HUDEP-2 (cell line): ENCODE results near the gene DISC1.
A peak's percentile ranks its signal among the peaks of the same experiment; 100 is the strongest.
"Not testable (repeated sequence)": the region's sequence is repeated elsewhere in the genome, so short reads cannot be mapped to it uniquely, and the experiment has no call there.

Experiments used
- DNase-seq, 76 experiments: peaks; one replicate each; lab custom pipeline; 2025; ENCODE audit not compliant: unreplicated experiment in 76 of 76; lab: John Stamatoyannopoulos, UW

The DISC1 gene

GRCh38 chr1:231605149-231606100, 21.2 kb upstream of the DISC1 start:
- peak in 2 of 76 experiments; percentile 4 to 12 for DNase-seq

- no peak for DNase-seq
Observed at GRCh38 chr1:231606712-231607111, 19.9 kb upstream of the DISC1 start.

GRCh38 chr1:231610388-231610787, 16.2 kb upstream of the DISC1 start:
- DNase-seq: no peak

GRCh38 chr1:231611111-231611510, 15.5 kb upstream of the DISC1 start:
- DNase-seq: no peak

GRCh38 chr1:231611851-231612250, 14.7 kb upstream of the DISC1 start:
- no peak for DNase-seq

- DNase-seq: no peak
Observed at GRCh38 chr1:231612393-231613089, 14.0 kb upstream of the DISC1 start.

GRCh38 chr1:231613419-231614349, 12.9 kb upstream of the DISC1 start:
- DNase-seq: no peak

- no peak for DNase-seq
Observed at GRCh38 chr1:231616667-231617066, 9.9 kb upstream of the DISC1 start.

GRCh38 chr1:231618609-231619256, 7.9 kb upstream of the DISC1 start:
- no peak for DNase-seq

- no peak for DNase-seq
Observed at GRCh38 chr1:231619257-231619634, 7.3 kb upstream of the DISC1 start.

- DNase-seq: not testable (repeated sequence)
Observed at GRCh38 chr1:231625042-231625441, 1.5 kb upstream of the DISC1 start.

GRCh38 chr1:231625975-231626534, 535 bp upstream of the DISC1 start:
- no peak for DNase-seq

GRCh38 chr1:231626951-231627614, 493 bp downstream of the DISC1 start:
- no peak for DNase-seq

- DNase-seq: no peak
Observed at GRCh38 chr1:231628207-231628876, 1.8 kb downstream of the DISC1 start.

GRCh38 chr1:231629132-231629531, 2.5 kb downstream of the DISC1 start:
- no peak for DNase-seq

- DNase-seq: no peak
Observed at GRCh38 chr1:231630558-231631205, 4.1 kb downstream of the DISC1 start.

GRCh38 chr1:231631717-231632116, 5.1 kb downstream of the DISC1 start:
- DNase-seq: no peak

- DNase-seq: no peak
Observed at GRCh38 chr1:231632119-231632518, 5.5 kb downstream of the DISC1 start.
